HG03039 (cell line): Measurements from ENCODE around the gene PIGO.

Source experiments
- ATAC-seq: cut with Tn5 transposase; IDR thresholded peaks from one replicate; pipeline ENCODE4 v1.9.1; 2021; ENCODE audit warnings: mild to moderate bottlenecking, moderate library complexity; ENCODE audit not compliant: unreplicated experiment

Gene PIGO

GRCh38 chr9:35072461-35073278 lies 23.7 kb downstream of the PIGO start, which contains the start of gene VCP:
VCP (minus strand) TSS chr9:35072625; CDS start chr9:35072353, 272 bp downstream.
- peak; percentile 75 for ATAC-seq

- peak; percentile 37 for ATAC-seq
Observed at GRCh38 chr9:35071814-35072460, 24.5 kb downstream of the PIGO start.

- ATAC-seq, result no peak
Observed at GRCh38 chr9:35070823-35071813, 25.3 kb downstream of the PIGO start.

- no peak for ATAC-seq
Observed at GRCh38 chr9:35069020-35069419, 27.4 kb downstream of the PIGO start.

GRCh38 chr9:35067056-35067455 lies 29.3 kb downstream of the PIGO start:
- no peak for ATAC-seq

GRCh38 chr9:35060548-35061207 lies 35.7 kb downstream of the PIGO start:
- no peak for ATAC-seq

- ATAC-seq, result no peak
Observed at GRCh38 chr9:35059438-35059837, 37.0 kb downstream of the PIGO start.

GRCh38 chr9:35057271-35057620 lies 39.1 kb downstream of the PIGO start:
- no peak for ATAC-seq

- no peak for ATAC-seq
Observed at GRCh38 chr9:35056571-35057270, 39.7 kb downstream of the PIGO start.

- no peak for ATAC-seq
Observed at GRCh38 chr9:35054871-35055644, 41.3 kb downstream of the PIGO start.

GRCh38 chr9:35054185-35054835 lies 42.1 kb downstream of the PIGO start:
- ATAC-seq, result no peak

- ATAC-seq, result no peak
Observed at GRCh38 chr9:35051069-35051967, 45.1 kb downstream of the PIGO start.

- ATAC-seq, result no peak
Observed at GRCh38 chr9:35048511-35048910, 47.9 kb downstream of the PIGO start.

GRCh38 chr9:35044071-35044470 lies 52.3 kb downstream of the PIGO start:
- no peak for ATAC-seq

- no peak for ATAC-seq
Observed at GRCh38 chr9:35042891-35043545, 53.4 kb downstream of the PIGO start.

GRCh38 chr9:35042081-35042604 lies 54.2 kb downstream of the PIGO start:
- no peak for ATAC-seq
